ENCODE data around the gene MDFI.

DNA sequence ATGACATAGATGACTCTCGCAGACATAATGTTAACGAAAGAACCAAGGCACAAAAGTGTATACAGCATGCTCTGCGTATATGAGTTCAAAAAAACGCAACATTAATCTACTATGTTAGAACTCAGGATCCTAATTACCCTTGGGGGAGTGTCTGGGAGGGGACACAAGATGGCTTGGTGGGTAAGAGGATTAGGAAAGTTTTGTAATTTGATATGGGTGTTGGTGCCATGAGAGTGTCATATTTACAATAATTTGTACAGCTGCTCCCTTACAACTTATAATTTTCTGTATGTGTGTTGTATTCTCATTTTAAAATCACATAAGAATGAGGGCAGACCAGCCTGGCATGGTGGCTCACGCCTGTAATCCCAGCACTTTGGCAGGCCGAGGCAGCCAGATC is 58.5 kb downstream of the MDFI start:
- TF ChIP-seq EZH2 (IDR thresholded peaks at IDR 0.05) (no peak), POLR2AphosphoS5 (IDR thresholded peaks at IDR 0.05; ENCODE audit: borderline replicate concordance, low read depth, low read length) (no peak), FOXP2 (optimal IDR thresholded peaks at IDR 0.05; ENCODE audit: control extremely low read depth, extremely low read length, insufficient read depth) (no peak)
